Testis (tissue), 3 donors: ENCODE results near the gene DRC7. TPM values are rescaled to one million over a fixed set of nuclear protein-coding genes. Genes with fewer than 3 reads are reported as not detected.

Source experiments
- DNase-seq: peaks from one replicate; pipeline ENCODE4 v3.0.0-alpha.2; 2019
- H3K27ac ChIP-seq, 2 donors: fragments of 200-600 bp; sonication (generic); one replicate each; pipeline ENCODE4 v1.5.1; 2019
- H3K27me3 ChIP-seq: fragments of 200-600 bp; sonication (generic); one replicate; pipeline ENCODE4 v1.5.1; 2019
- H3K36me3 ChIP-seq: fragments of 200-600 bp; sonication (generic); one replicate; pipeline ENCODE4 v1.5.1; 2017; ENCODE audit warnings: low read depth; ENCODE audit errors: missing control alignments
- H3K4me1 ChIP-seq: fragments of 200-600 bp; sonication (generic); one replicate; pipeline ENCODE4 v1.5.1; 2019
- H3K4me3 ChIP-seq, 2 donors: fragments of 200-600 bp; sonication (generic); one replicate each; pipeline ENCODE4 v1.5.1; 2017 to 2019
- H3K9me3 ChIP-seq: fragments of 200-600 bp; sonication (generic); one replicate; pipeline ENCODE4 v1.5.1; 2017
- POLR2A ChIP-seq: fragments of 450-650 bp; IDR thresholded peaks from one replicate; pipeline ENCODE4 v1.6.1; 2017; ENCODE audit warnings: antibody characterized with exemption, mild to moderate bottlenecking, moderate library complexity
- WGBS, 2 donors: methylation state at CpG; one replicate each; pipeline ENCODE4 v1.1.5; 2018; 5-methylcytosine and 5-hydroxymethylcytosine counted together
- intact Hi-C: fragments of 100-400 bp; cut with DNase I; formaldehyde crosslinking; loops from one replicate; pipeline ENCODE4 v1.15.1; 2023; ENCODE audit warnings: low total_unique reads
- polyA plus RNA-seq: library from polyadenylated mRNA; stranded (reverse); fragments of 350-450 nt; fragmentation: Illumina TruSeq; extraction: RNeasy Lipid Tissue Mini Kit (QIAGEN cat#74804); gene quantifications from one replicate; pipeline ENCODE4 v1.2.3, GENCODE V29; 2014; ENCODE audit warnings: low read depth, low replicate concordance; ENCODE audit not compliant: insufficient read depth
- total RNA-seq, 2 donors: library from RNA; depleted of rRNA; stranded (reverse); fragments of >200 nt; gene quantifications; one replicate each; pipeline ENCODE4 v1.2.3, GENCODE V29; 2016
- TF ChIP-seq, protein P1 (sequence below), 3 experiments: fragments of 450-650 bp in 2 of 3; fragments of 200-600 bp in 1 of 3; sonication (generic) in 1 of 3; IDR thresholded peaks; one replicate each; pipeline ENCODE4 v1.5.1; 2016 to 2019; ENCODE audit warnings: antibody characterized with exemption in 3 of 3, mild to moderate bottlenecking in 2 of 3, moderate library complexity in 1 of 3

DRC7 gene
- total and polyA plus RNA-seq, 3 donors from 2014 or later = 35.4 to 199 (median 62.7) TPM

GRCh38 chr16:57761301-57761700 is 66.7 kb downstream of the DRC7 start:
- Histone ChIP-seq H3K36me3 (no peaks in the 10 kb centered on the region), H3K27ac (no peak overlapping the region)

DNA sequence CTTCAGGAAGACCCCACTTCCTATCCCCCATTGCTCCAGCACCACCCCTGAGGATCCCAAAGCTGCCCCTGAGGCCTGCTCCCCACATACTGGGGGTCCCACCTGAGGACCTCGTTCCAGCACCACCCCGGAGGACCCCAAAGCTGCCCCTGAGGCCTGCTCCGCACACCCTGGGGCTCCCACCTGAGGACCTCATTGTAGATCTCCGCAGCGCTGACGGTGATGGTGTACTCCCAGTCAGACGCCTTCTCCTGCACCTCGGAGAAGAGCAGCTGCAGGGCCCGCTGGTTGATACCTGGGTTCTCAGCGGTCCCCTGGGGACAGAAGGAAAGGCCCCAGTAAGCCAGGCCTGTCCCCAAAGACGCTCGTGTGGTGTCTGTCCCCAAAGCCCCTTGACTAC is 67.4 kb downstream of the DRC7 start:
- Histone ChIP-seq H3K4me1 (no peaks in the 10 kb centered on the region), H3K27ac (no peak overlapping the region), H3K36me3 (no peaks in the 10 kb centered on the region), H3K27me3 (no peaks in the 10 kb centered on the region), H3K9me3 (no peaks in the 10 kb centered on the region), H3K4me3 (no peak overlapping the region)
- intact Hi-C loops = loop anchor here (5.0 kb wide), 1 partner anchor 100 kb away; no protein-coding TSS in a partner anchor
- 92 to 100% methylated on average over 5 to 12 of the region's 12 CpGs for WGBS, 2 donors
- no peak for TF ChIP-seq POLR2A
- TF ChIP-seq, protein P1, sequence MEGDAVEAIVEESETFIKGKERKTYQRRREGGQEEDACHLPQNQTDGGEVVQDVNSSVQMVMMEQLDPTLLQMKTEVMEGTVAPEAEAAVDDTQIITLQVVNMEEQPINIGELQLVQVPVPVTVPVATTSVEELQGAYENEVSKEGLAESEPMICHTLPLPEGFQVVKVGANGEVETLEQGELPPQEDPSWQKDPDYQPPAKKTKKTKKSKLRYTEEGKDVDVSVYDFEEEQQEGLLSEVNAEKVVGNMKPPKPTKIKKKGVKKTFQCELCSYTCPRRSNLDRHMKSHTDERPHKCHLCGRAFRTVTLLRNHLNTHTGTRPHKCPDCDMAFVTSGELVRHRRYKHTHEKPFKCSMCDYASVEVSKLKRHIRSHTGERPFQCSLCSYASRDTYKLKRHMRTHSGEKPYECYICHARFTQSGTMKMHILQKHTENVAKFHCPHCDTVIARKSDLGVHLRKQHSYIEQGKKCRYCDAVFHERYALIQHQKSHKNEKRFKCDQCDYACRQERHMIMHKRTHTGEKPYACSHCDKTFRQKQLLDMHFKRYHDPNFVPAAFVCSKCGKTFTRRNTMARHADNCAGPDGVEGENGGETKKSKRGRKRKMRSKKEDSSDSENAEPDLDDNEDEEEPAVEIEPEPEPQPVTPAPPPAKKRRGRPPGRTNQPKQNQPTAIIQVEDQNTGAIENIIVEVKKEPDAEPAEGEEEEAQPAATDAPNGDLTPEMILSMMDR (IDR thresholded peaks at IDR 0.05) = no peak
- DNase-seq = no peak

More at GRCh38 chr16:57761301-57761700, 66.7 kb downstream of the DRC7 start:
- H3K4me1 ChIP-seq = no peaks in the 10 kb centered on the region
- intact Hi-C loops = loop anchor here (5.0 kb wide), 1 partner anchor 101 kb away; no protein-coding TSS in a partner anchor
- 76 to 77% methylated on average over 9 of the region's 9 CpGs for WGBS, 2 donors
- no peak for DNase-seq
- TF ChIP-seq, protein P1 (IDR thresholded peaks at IDR 0.05) = no peak
- TF ChIP-seq POLR2A = no peak
- H3K4me3 ChIP-seq = no peak overlapping the region
- H3K27me3 ChIP-seq = no peaks in the 10 kb centered on the region
- H3K9me3 ChIP-seq = no peaks in the 10 kb centered on the region

DNA sequence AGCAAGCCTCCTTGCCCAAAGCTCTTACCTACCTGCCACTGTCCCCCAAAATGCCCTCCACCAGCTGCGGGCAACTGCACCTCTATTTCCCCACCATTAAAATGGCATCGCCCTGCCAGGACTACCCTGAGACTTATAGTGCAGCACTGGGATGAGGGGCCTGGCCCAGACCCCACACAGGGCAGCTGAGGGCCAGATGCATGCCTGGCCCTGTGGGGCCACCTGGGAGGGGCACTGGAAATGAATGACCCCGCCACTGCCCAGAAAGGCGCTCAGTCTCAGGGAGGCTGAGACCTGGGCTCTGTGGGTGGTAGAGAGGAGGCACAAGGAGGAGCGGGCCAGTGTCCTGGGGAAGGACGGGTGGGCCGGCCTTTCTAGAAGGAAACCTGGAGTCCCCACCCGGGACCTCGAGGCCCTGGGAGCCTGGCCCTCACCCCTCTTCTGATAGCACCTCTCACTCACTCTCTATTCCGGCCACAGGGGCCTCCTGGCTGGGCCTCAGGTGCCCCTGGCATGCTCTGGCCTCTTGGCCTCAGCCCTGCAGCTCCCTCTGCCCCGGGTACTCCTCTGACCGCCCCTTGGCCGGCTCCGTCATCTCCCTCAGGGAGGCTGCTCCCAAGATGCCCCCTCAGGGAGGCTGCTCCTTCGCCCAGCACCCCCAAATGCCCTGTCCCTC is 67.9 kb downstream of the DRC7 start:
- no peak for DNase-seq
- 71 to 76% methylated on average over 14 to 15 of the region's 15 CpGs for whole genome bisulfite sequencing, 2 donors
- H3K4me1 ChIP-seq = no peaks in the 10 kb centered on the region
- intact Hi-C loops = loop anchor here (5.0 kb wide), 1 partner anchor 100 kb away; no protein-coding TSS in a partner anchor
- H3K36me3 ChIP-seq = no peaks in the 10 kb centered on the region
- TF ChIP-seq, protein P1 (IDR thresholded peaks at IDR 0.05) = no peak
- TF ChIP-seq POLR2A = no peak
- H3K27ac ChIP-seq = no peak overlapping the region
- H3K27me3 ChIP-seq = no peaks in the 10 kb centered on the region
- H3K4me3 ChIP-seq = no peak overlapping the region
- H3K9me3 ChIP-seq = no peaks in the 10 kb centered on the region

GRCh38 chr16:57763285-57764005 is 68.8 kb downstream of the DRC7 start:
- WGBS, 2 donors = 86 to 90% methylated on average over 8 to 12 of the region's 14 CpGs
- TF ChIP-seq, protein P1 (IDR thresholded peaks at IDR 0.05) = no peak
- no peak for TF ChIP-seq POLR2A
- H3K4me3 ChIP-seq = no peak overlapping the region
- H3K36me3 ChIP-seq = no peaks in the 10 kb centered on the region
- intact Hi-C loops = loop anchor here (5.0 kb wide), 1 partner anchor 99 kb away; no protein-coding TSS in a partner anchor
- no peak for DNase-seq
- H3K27me3 ChIP-seq = no peaks in the 10 kb centered on the region
- H3K27ac ChIP-seq = no peak overlapping the region
- H3K9me3 ChIP-seq = no peaks in the 10 kb centered on the region
- no peaks in the 10 kb centered on the region for H3K4me1 ChIP-seq
